GM12878 (cell line): ENCODE measurements around the gene SPTLC2. TPM values are rescaled to one million over a fixed set of nuclear protein-coding genes. Genes with fewer than 3 reads are reported as not detected.

ENCODE experiments used
- ATF7 ChIP-seq: fragments of 450-650 bp; IDR thresholded peaks from 2 replicates; pipeline ENCODE4 v1.6.1; 2016; ENCODE audit warnings: low read depth, mild to moderate bottlenecking
- BRCA1 ChIP-seq: IDR thresholded peaks from 2 replicates; pipeline ENCODE4 v1.6.1; 2011; ENCODE audit warnings: low read depth, low read length, improper control_type of control experiment
- CBX3 ChIP-seq: fragments of 200-600 bp; sonication (generic); IDR thresholded peaks from 2 replicates; pipeline ENCODE4 v1.6.1; 2016; ENCODE audit warnings: low read depth, borderline replicate concordance
- CUX1 ChIP-seq: IDR thresholded peaks from 2 replicates; pipeline ENCODE4 v1.6.1; 2012; ENCODE audit warnings: improper control_type of control experiment, low read depth, low read length; ENCODE audit not compliant: insufficient replicate concordance
- EED ChIP-seq: sonication (generic); IDR thresholded peaks from 2 replicates; pipeline ENCODE4 v1.6.1; 2016; ENCODE audit warnings: antibody characterized with exemption, low read depth
- HDAC2 ChIP-seq: fragments of 200-600 bp; sonication (generic); IDR thresholded peaks from 2 replicates; pipeline ENCODE4 v1.6.1; 2017
- IKZF2 ChIP-seq, 2 experiments: fragments of 450-650 bp; IDR thresholded peaks; 2 replicates each; pipeline ENCODE4 v1.6.1; 2017; ENCODE audit warnings: mild to moderate bottlenecking in 2 of 2, moderate library complexity in 2 of 2
- JUNB ChIP-seq: IDR thresholded peaks from 2 replicates; pipeline ENCODE4 v1.6.1; 2016; ENCODE audit warnings: antibody characterized with exemption, mild to moderate bottlenecking
- KAT2A ChIP-seq: conservative IDR thresholded peaks from 2 replicates; pipeline ENCODE4 v1.6.1; 2011; ENCODE audit warnings: low read depth, low read length; ENCODE audit not compliant: control insufficient read depth
- MTA2 ChIP-seq: fragments of 450-650 bp; IDR thresholded peaks from 2 replicates; pipeline ENCODE4 v1.6.1; 2016; ENCODE audit warnings: low read depth, mild to moderate bottlenecking, moderate library complexity
- NBN ChIP-seq: fragments of 450-650 bp; IDR thresholded peaks from 2 replicates; pipeline ENCODE4 v1.6.1; 2016
- PAX8 ChIP-seq: fragments of 450-650 bp; IDR thresholded peaks from 2 replicates; pipeline ENCODE4 v1.6.1; 2017; ENCODE audit warnings: mild to moderate bottlenecking, moderate library complexity
- RBBP5 ChIP-seq: fragments of 200-600 bp; sonication (generic); conservative IDR thresholded peaks from 2 replicates; pipeline ENCODE4 v1.6.1; 2016
- RUNX3 ChIP-seq: IDR thresholded peaks from 2 replicates; pipeline ENCODE4 v1.6.1; 2012; ENCODE audit warnings: low read length, inconsistent platforms
- SMAD5 ChIP-seq: IDR thresholded peaks from 2 replicates; pipeline ENCODE4 v1.6.1; 2016; ENCODE audit warnings: antibody characterized with exemption, low read depth
- SMARCA5 ChIP-seq: fragments of 450-650 bp; IDR thresholded peaks from 2 replicates; pipeline ENCODE4 v1.6.1; 2017; ENCODE audit warnings: mild to moderate bottlenecking
- SPI1 ChIP-seq: IDR thresholded peaks from 2 replicates; pipeline ENCODE4 v1.6.1; 2011; ENCODE audit warnings: low read depth, mild to moderate bottlenecking, low read length, moderate library complexity, borderline replicate concordance; ENCODE audit not compliant: insufficient read depth
- TAF1 ChIP-seq: IDR thresholded peaks from 2 replicates; pipeline ENCODE4 v1.6.1; 2011; ENCODE audit warnings: mild to moderate bottlenecking, low read depth, low read length, borderline replicate concordance
- WRNIP1 ChIP-seq: IDR thresholded peaks from 2 replicates; pipeline ENCODE4 v1.6.1; 2011; ENCODE audit warnings: low read depth, low read length, improper control_type of control experiment, borderline replicate concordance
- ZBED1 ChIP-seq: IDR thresholded peaks from 2 replicates; pipeline ENCODE4 v1.6.1; 2016; ENCODE audit warnings: borderline replicate concordance
- polyA plus RNA-seq, 11 experiments: library from polyadenylated mRNA; depleted of rRNA in 4 of 11; unstranded in 6 of 11; stranded (reverse) in 5 of 11; fragments of >200 nt; fragmentation: Nextera tagmentation in 4 of 11; fragmentation: Illumina TruSeq in 1 of 11; extraction: Ambion mirVana in 4 of 11; extraction: Trizol in 1 of 11; gene quantifications; 1 replicate in 1 of 11; 2 replicates in 10 of 11; pipeline versions ENCODE4 v1.2.1 to v1.2.3, GENCODE V29; 2011 to 2016; ENCODE audit warnings: inconsistent platforms in 2 of 11, missing spikeins in 2 of 11, low read depth in 1 of 11
- total RNA-seq, 4 experiments: library from RNA; depleted of rRNA in 3 of 4; stranded (reverse); fragments of >200 nt in 3 of 4; fragmentation: Illumina TruSeq in 1 of 4; extraction: Trizol in 1 of 4; gene quantifications; 2 replicates each; pipeline versions ENCODE4 v1.2.1 to v1.2.3, GENCODE V29; 2013 to 2021
- TF ChIP-seq, protein P1 (sequence below): IDR thresholded peaks from 2 replicates; pipeline ENCODE4 v1.6.1; 2012; ENCODE audit warnings: low read depth, low read length, improper control_type of control experiment
- TF ChIP-seq, protein P2 (sequence below): IDR thresholded peaks from 2 replicates; pipeline ENCODE4 v1.6.1; 2012; ENCODE audit warnings: low read depth, low read length, improper control_type of control experiment
- TF ChIP-seq, protein P3 (sequence below): fragments of 450-650 bp; IDR thresholded peaks from 2 replicates; pipeline ENCODE4 v1.6.1; 2016; ENCODE audit warnings: mild to moderate bottlenecking

Gene SPTLC2
- total and polyA plus RNA-seq, 10 of the 15 experiments (the other 5 are each of a cell fraction or from before 2014, with no cell fraction given) = 6.9 to 35.1 (median 19.7) TPM

- no peak for TF ChIP-seq CUX1
- peak; percentile 27; the same call in 1 of the 2 replicates for TF ChIP-seq WRNIP1
- TF ChIP-seq KAT2A = no peak
- TF ChIP-seq, protein P1, sequence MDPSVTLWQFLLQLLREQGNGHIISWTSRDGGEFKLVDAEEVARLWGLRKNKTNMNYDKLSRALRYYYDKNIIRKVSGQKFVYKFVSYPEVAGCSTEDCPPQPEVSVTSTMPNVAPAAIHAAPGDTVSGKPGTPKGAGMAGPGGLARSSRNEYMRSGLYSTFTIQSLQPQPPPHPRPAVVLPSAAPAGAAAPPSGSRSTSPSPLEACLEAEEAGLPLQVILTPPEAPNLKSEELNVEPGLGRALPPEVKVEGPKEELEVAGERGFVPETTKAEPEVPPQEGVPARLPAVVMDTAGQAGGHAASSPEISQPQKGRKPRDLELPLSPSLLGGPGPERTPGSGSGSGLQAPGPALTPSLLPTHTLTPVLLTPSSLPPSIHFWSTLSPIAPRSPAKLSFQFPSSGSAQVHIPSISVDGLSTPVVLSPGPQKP = peak; percentile 56
- TF ChIP-seq RBBP5 = no peak
- TF ChIP-seq BRCA1 = peak; percentile 71
- TF ChIP-seq MTA2 = peak; percentile 37; the same call in 1 of the 2 replicates
- TF ChIP-seq IKZF2 (IDR thresholded peaks at IDR 0.05) = no peak; a peak in 1 of 4 replicates
- 0 out of 2 replicates have a peak, but pooled peaks have one; percentile 9 for TF ChIP-seq SPI1
- peak; percentile 59; the same call in 1 of the 2 replicates for TF ChIP-seq SMAD5
- TF ChIP-seq, protein P2, sequence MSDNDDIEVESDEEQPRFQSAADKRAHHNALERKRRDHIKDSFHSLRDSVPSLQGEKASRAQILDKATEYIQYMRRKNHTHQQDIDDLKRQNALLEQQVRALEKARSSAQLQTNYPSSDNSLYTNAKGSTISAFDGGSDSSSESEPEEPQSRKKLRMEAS = peak; percentile 61; the same call in 1 of the 2 replicates
- TF ChIP-seq HDAC2 = no peak
- TF ChIP-seq SMARCA5 = peak; percentile 80; the same call in 1 of the 2 replicates
- peak; percentile 93 for TF ChIP-seq NBN
- TF ChIP-seq EED = 0 out of 2 replicates have a peak, but pooled peaks have one; percentile 13
- TF ChIP-seq JUNB = peak; percentile 37; the same call in 1 of the 2 replicates
- TF ChIP-seq PAX8 = no peak
- TF ChIP-seq CBX3 = no peak
- TF ChIP-seq, protein P3, sequence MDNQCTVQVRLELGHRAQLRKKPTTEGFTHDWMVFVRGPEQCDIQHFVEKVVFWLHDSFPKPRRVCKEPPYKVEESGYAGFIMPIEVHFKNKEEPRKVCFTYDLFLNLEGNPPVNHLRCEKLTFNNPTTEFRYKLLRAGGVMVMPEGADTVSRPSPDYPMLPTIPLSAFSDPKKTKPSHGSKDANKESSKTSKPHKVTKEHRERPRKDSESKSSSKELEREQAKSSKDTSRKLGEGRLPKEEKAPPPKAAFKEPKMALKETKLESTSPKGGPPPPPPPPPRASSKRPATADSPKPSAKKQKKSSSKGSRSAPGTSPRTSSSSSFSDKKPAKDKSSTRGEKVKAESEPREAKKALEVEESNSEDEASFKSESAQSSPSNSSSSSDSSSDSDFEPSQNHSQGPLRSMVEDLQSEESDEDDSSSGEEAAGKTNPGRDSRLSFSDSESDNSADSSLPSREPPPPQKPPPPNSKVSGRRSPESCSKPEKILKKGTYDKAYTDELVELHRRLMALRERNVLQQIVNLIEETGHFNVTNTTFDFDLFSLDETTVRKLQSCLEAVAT = peak; percentile 61; the same call in 1 of the 2 replicates
- peak; percentile 91 for TF ChIP-seq ATF7
- peak; percentile 84; the same call in 1 of the 2 replicates for TF ChIP-seq TAF1
- no peak for TF ChIP-seq ZBED1
- peak; percentile 95 for TF ChIP-seq RUNX3
Measured at GRCh38 chr14:77457522-77458248, 158.8 kb downstream of the SPTLC2 start, which contains the start of the genes AHSA1 and VIPAS39 (continued).
